Smooth muscle cell (in vitro differentiated cells): Measurements from ENCODE around the gene ATG5. TPM values are rescaled to one million over a fixed set of nuclear protein-coding genes. Genes with fewer than 3 reads are reported as not detected.

Experiments
- DNase-seq: peaks from one replicate; lab custom pipeline; 2025; ENCODE audit not compliant: unreplicated experiment; lab: John Stamatoyannopoulos, UW
- H2AFZ ChIP-seq: fragments of 200-600 bp; sonication (generic); 2 replicates; pipeline ENCODE4 v1.6.0; 2016; ENCODE audit warnings: antibody characterized with exemption, low read depth, mild to moderate bottlenecking
- H3F3A ChIP-seq: fragments of 200-600 bp; sonication (generic); 2 replicates; pipeline ENCODE4 v1.6.0; 2017; ENCODE audit warnings: antibody characterized with exemption, low read depth
- H3K27ac ChIP-seq: fragments of 200-600 bp; sonication (generic); 2 replicates; pipeline ENCODE4 v1.5.1; 2016; ENCODE audit warnings: low read depth, mild to moderate bottlenecking
- H3K27me3 ChIP-seq: fragments of 200-600 bp; sonication (generic); 2 replicates; pipeline ENCODE4 v1.6.1; 2016; ENCODE audit warnings: low read depth, mild to moderate bottlenecking
- H3K36me3 ChIP-seq: fragments of 200-600 bp; sonication (generic); 2 replicates; pipeline ENCODE4 v1.5.1; 2016; ENCODE audit warnings: low read depth
- H3K4me1 ChIP-seq: fragments of 200-600 bp; sonication (generic); 2 replicates; pipeline ENCODE4 v1.5.1; 2016; ENCODE audit warnings: low read depth
- H3K4me2 ChIP-seq: fragments of 200-600 bp; sonication (generic); 2 replicates; pipeline ENCODE4 v1.6.0; 2016; ENCODE audit warnings: mild to moderate bottlenecking
- H3K4me3 ChIP-seq: fragments of 200-600 bp; sonication (generic); 2 replicates; pipeline ENCODE4 v1.5.1; 2016; ENCODE audit warnings: mild to moderate bottlenecking
- H3K79me2 ChIP-seq: fragments of 200-600 bp; sonication (generic); 2 replicates; pipeline ENCODE4 v1.6.0; 2016; ENCODE audit warnings: low read depth, mild to moderate bottlenecking
- H3K9ac ChIP-seq: fragments of 200-600 bp; sonication (generic); 2 replicates; pipeline ENCODE4 v1.6.0; 2016; ENCODE audit warnings: low read depth
- H3K9me3 ChIP-seq: fragments of 200-600 bp; sonication (generic); replicated peaks from 2 replicates; pipeline ENCODE4 v1.5.1; 2016; ENCODE audit warnings: low read depth
- H4K20me1 ChIP-seq: fragments of 200-600 bp; sonication (generic); 2 replicates; pipeline ENCODE4 v1.6.0; 2016; ENCODE audit warnings: low read depth
- CTCF ChIP-seq: fragments of 200-600 bp; sonication (generic); IDR thresholded peaks from 2 replicates; pipeline ENCODE4 v1.5.1; 2017; ENCODE audit warnings: borderline replicate concordance, mild to moderate bottlenecking, antibody characterized with exemption; ENCODE audit not compliant: insufficient read depth, poor library complexity, severe bottlenecking
- WGBS: methylation state at CpG from one replicate; pipeline ENCODE4 v1.1.7; 2016; ENCODE audit warnings: low lambda C conversion rate; 5-methylcytosine and 5-hydroxymethylcytosine counted together
- polyA plus RNA-seq: library from polyadenylated mRNA; unstranded; fragments of >200 nt; fragmentation: Nextera tagmentation; extraction: Ambion mirVana; gene quantifications from 2 replicates; pipeline ENCODE4 v1.2.1, GENCODE V29; 2016
- total RNA-seq: library from RNA; depleted of rRNA; stranded (reverse); fragments of >200 nt; gene quantifications from 2 replicates; pipeline ENCODE4 v1.2.3, GENCODE V29; 2014

Gene ATG5
- total and polyA plus RNA-seq, 2 experiments from 2014 or later, result 33.7 to 34.4 TPM

GRCh38 chr6:106187424-106187982 is 138.1 kb downstream of the ATG5 start:
- Histone ChIP-seq H3K36me3 (no peaks in the 10 kb centered on the region), H3K4me3 (no peak overlapping the region), H3K9me3 (no peaks in the 10 kb centered on the region), H2AFZ (no peak overlapping the region), H3K27ac (no peak overlapping the region), H3K27me3 (no peaks in the 10 kb centered on the region), H3F3A (no peaks in the 10 kb centered on the region), H3K4me1 (peaks cover 7% of the 10 kb centered on the region), H3K4me2 (no peak overlapping the region), H4K20me1 (no peaks in the 10 kb centered on the region), H3K79me2 (no peaks in the 10 kb centered on the region), H3K9ac (no peak overlapping the region)
- DNase-seq, result no peak
- 74% methylated on average over 1 of the region's 1 CpG for WGBS
- no peak for TF ChIP-seq CTCF

- WGBS, result 95% methylated on average over 2 of the region's 2 CpGs
- Histone ChIP-seq H3K9ac (no peak overlapping the region), H2AFZ (no peak overlapping the region)
Measured at GRCh38 chr6:106186714-106187113, 138.8 kb downstream of the ATG5 start.

GRCh38 chr6:106186172-106186571 is 139.4 kb downstream of the ATG5 start:
- no peak for TF ChIP-seq CTCF
- H3K4me1 ChIP-seq, result peaks cover 7% of the 10 kb centered on the region
- no peak for DNase-seq
- H3K4me3 ChIP-seq, result no peak overlapping the region
- H4K20me1 ChIP-seq, result no peaks in the 10 kb centered on the region
- H3K79me2 ChIP-seq, result no peaks in the 10 kb centered on the region
- no peaks in the 10 kb centered on the region for H3K9me3 ChIP-seq
- H2AFZ ChIP-seq, result no peak overlapping the region
- no peak overlapping the region for H3K27ac ChIP-seq
- no peaks in the 10 kb centered on the region for H3K36me3 ChIP-seq
- WGBS, result 93% methylated on average over 3 of the region's 3 CpGs
- H3K9ac ChIP-seq, result no peak overlapping the region
- H3K27me3 ChIP-seq, result no peaks in the 10 kb centered on the region
- no peaks in the 10 kb centered on the region for H3F3A ChIP-seq
- no peak overlapping the region for H3K4me2 ChIP-seq

More at GRCh38 chr6:106186714-106187113, 138.8 kb downstream of the ATG5 start:
- Histone ChIP-seq H4K20me1 (no peaks in the 10 kb centered on the region), H3K4me2 (no peak overlapping the region), H3K36me3 (no peaks in the 10 kb centered on the region), H3K4me3 (no peak overlapping the region), H3K27me3 (no peaks in the 10 kb centered on the region), H3K9me3 (no peaks in the 10 kb centered on the region), H3K4me1 (peaks cover 7% of the 10 kb centered on the region), H3F3A (no peaks in the 10 kb centered on the region), H3K79me2 (no peaks in the 10 kb centered on the region), H3K27ac (no peak overlapping the region)
- no peak for DNase-seq
- TF ChIP-seq CTCF, result no peak

GRCh38 chr6:106185615-106186014 is 139.9 kb downstream of the ATG5 start:
- no peaks in the 10 kb centered on the region for H4K20me1 ChIP-seq
- no peak for DNase-seq
- no peaks in the 10 kb centered on the region for H3K27me3 ChIP-seq
- H3K27ac ChIP-seq, result no peak overlapping the region
- H3K36me3 ChIP-seq, result no peaks in the 10 kb centered on the region
- no peak for TF ChIP-seq CTCF
- H3K4me1 ChIP-seq, result peaks cover 7% of the 10 kb centered on the region
- H3K79me2 ChIP-seq, result no peaks in the 10 kb centered on the region
- 99% methylated on average over 2 of the region's 2 CpGs for WGBS
- H3F3A ChIP-seq, result no peaks in the 10 kb centered on the region
- no peak overlapping the region for H3K9ac ChIP-seq
- no peak overlapping the region for H3K4me3 ChIP-seq
- no peaks in the 10 kb centered on the region for H3K9me3 ChIP-seq
- H2AFZ ChIP-seq, result no peak overlapping the region
- no peak overlapping the region for H3K4me2 ChIP-seq
